ENCODE results near the gene TGM2.

DNA sequence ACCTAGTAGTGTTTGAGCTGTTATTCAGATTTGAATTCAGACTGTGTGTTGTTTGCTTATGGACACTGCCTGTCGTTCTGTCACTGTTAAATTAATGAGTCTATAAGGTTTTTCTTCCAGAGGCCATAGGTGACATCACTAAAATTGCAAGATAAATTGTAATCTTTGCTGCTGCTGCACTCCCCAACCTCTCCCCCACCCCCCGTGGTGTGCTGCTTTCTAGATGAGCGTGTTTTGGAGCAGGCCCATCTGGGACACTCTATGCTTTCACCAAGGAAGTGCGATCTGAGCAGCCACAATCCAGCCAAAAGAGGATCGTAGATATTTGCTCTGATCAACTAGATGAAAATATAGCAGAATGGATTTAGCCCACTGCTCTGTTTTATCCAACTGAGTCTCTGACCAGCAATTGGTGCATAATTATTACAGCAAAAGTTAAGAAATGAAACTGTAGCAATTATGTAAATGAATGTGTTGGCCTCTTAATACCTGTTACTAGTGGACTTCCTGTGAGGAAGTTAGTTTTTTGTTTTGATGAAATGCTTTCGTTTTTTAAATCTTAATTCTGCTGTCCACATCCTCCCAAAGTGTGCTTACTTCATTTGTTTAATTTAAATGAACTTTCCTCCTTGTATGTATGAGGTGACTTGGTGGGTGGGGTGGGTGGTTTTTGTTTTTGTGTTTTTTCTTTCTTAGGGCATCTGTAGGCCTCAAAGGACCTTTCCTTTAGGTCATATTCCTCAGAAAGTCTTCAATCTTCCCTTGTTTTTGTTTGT, 73.4 kb downstream of the TGM2 start:
- TF ChIP-seq, protein P1, sequence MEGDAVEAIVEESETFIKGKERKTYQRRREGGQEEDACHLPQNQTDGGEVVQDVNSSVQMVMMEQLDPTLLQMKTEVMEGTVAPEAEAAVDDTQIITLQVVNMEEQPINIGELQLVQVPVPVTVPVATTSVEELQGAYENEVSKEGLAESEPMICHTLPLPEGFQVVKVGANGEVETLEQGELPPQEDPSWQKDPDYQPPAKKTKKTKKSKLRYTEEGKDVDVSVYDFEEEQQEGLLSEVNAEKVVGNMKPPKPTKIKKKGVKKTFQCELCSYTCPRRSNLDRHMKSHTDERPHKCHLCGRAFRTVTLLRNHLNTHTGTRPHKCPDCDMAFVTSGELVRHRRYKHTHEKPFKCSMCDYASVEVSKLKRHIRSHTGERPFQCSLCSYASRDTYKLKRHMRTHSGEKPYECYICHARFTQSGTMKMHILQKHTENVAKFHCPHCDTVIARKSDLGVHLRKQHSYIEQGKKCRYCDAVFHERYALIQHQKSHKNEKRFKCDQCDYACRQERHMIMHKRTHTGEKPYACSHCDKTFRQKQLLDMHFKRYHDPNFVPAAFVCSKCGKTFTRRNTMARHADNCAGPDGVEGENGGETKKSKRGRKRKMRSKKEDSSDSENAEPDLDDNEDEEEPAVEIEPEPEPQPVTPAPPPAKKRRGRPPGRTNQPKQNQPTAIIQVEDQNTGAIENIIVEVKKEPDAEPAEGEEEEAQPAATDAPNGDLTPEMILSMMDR (IDR thresholded peaks at IDR 0.05 in 8 of 11, conservative IDR thresholded peaks at IDR 0.05 in 3 of 11): no peak
- TF ChIP-seq POLR2A (IDR thresholded peaks at IDR 0.05) (no peak), POLR2AphosphoS5 (IDR thresholded peaks at IDR 0.05) (no peak)

All from spleen (tissue), 7 donors.